ENCODE results near the gene MYCBP2.

- TF ChIP-seq GATA2 (IDR thresholded peaks at IDR 0.05; ENCODE audit: low read depth, low read length) (no peak), GATA3 (IDR thresholded peaks at IDR 0.05; ENCODE audit: low read depth, low read length) (no peak)
Observed at GRCh38 chr13:77329133-77329910, 2.4 kb upstream of the MYCBP2 start.
